Hepatocyte (in vitro differentiated cells): ENCODE data around the gene PLA2G12A. TPM values are rescaled to one million over a fixed set of nuclear protein-coding genes. Genes with fewer than 3 reads are reported as not detected.

Source experiments
- DNase-seq: peaks from one replicate; pipeline ENCODE4 v3.0.0-alpha.2; 2016; ENCODE audit warnings: low spot score
- H2AFZ ChIP-seq: fragments of 200-600 bp; sonication (generic); 2 replicates; pipeline ENCODE4 v1.6.0; 2016; ENCODE audit warnings: antibody characterized with exemption, mild to moderate bottlenecking
- H3K27ac ChIP-seq: fragments of 200-600 bp; sonication (generic); 2 replicates; pipeline ENCODE4 v1.5.1; 2016; ENCODE audit warnings: mild to moderate bottlenecking
- H3K27me3 ChIP-seq: fragments of 200-600 bp; sonication (generic); 2 replicates; pipeline ENCODE4 v1.6.1; 2016
- H3K36me3 ChIP-seq: fragments of 200-600 bp; sonication (generic); replicated peaks from 2 replicates; pipeline ENCODE4 v1.5.1; 2016; ENCODE audit warnings: low read depth; ENCODE audit not compliant: insufficient read depth
- H3K4me1 ChIP-seq: fragments of 200-600 bp; sonication (generic); 2 replicates; pipeline ENCODE4 v1.5.1; 2016; ENCODE audit warnings: mild to moderate bottlenecking, moderate library complexity; ENCODE audit not compliant: insufficient read depth
- H3K4me2 ChIP-seq: fragments of 200-600 bp; sonication (generic); 2 replicates; pipeline ENCODE4 v1.6.0; 2016
- H3K4me3 ChIP-seq: fragments of 200-600 bp; sonication (generic); 2 replicates; pipeline ENCODE4 v1.5.1; 2016; ENCODE audit warnings: mild to moderate bottlenecking
- H3K79me2 ChIP-seq: fragments of 200-600 bp; sonication (generic); 2 replicates; pipeline ENCODE4 v1.6.0; 2017; ENCODE audit warnings: mild to moderate bottlenecking
- H3K9me2 ChIP-seq: fragments of 200-600 bp; sonication (generic); replicated peaks from 2 replicates; pipeline ENCODE4 v1.6.0; 2017; ENCODE audit warnings: mild to moderate bottlenecking; ENCODE audit not compliant: insufficient read depth
- H3K9me3 ChIP-seq: fragments of 200-600 bp; sonication (generic); 2 replicates; pipeline ENCODE4 v1.5.1; 2016; ENCODE audit warnings: low read depth, mild to moderate bottlenecking
- H4K20me1 ChIP-seq: fragments of 200-600 bp; sonication (generic); 2 replicates; pipeline ENCODE4 v1.6.0; 2016; ENCODE audit warnings: mild to moderate bottlenecking; ENCODE audit not compliant: insufficient read depth, poor library complexity, severe bottlenecking
- EZH2 ChIP-seq: fragments of 200-600 bp; sonication (generic); IDR thresholded peaks from 2 replicates; pipeline ENCODE4 v1.6.1; 2016; ENCODE audit warnings: antibody characterized with exemption, mild to moderate bottlenecking, borderline replicate concordance
- EZH2phosphoT487 ChIP-seq: fragments of 200-600 bp; sonication (generic); IDR thresholded peaks from one replicate; pipeline ENCODE4 v1.6.1; 2018; ENCODE audit warnings: antibody characterized with exemption, mild to moderate bottlenecking, low read depth, moderate library complexity; ENCODE audit not compliant: unreplicated experiment, severe bottlenecking
- WGBS: methylation state at CpG from one replicate; pipeline ENCODE4 v1.1.6; 2016; ENCODE audit warnings: low lambda C conversion rate; ENCODE audit errors: missing lambda C conversion rate; 5-methylcytosine and 5-hydroxymethylcytosine counted together
- polyA plus RNA-seq: library from polyadenylated mRNA; unstranded; fragments of >200 nt; fragmentation: Nextera tagmentation; extraction: Ambion mirVana; gene quantifications from 2 replicates; pipeline ENCODE4 v1.2.1, GENCODE V29; 2016
- total RNA-seq: library from RNA; depleted of rRNA; stranded (reverse); fragments of >200 nt; gene quantifications from 2 replicates; pipeline ENCODE4 v1.2.3, GENCODE V29; 2014
- TF ChIP-seq, protein P1 (sequence below): fragments of 200-600 bp; sonication (generic); IDR thresholded peaks from 2 replicates; pipeline ENCODE4 v1.5.1; 2016; ENCODE audit warnings: antibody characterized with exemption, mild to moderate bottlenecking; ENCODE audit not compliant: poor library complexity

Gene PLA2G12A
- total and polyA plus RNA-seq, 2 experiments from 2014 or later = 32.7 to 91.4 TPM

DNA sequence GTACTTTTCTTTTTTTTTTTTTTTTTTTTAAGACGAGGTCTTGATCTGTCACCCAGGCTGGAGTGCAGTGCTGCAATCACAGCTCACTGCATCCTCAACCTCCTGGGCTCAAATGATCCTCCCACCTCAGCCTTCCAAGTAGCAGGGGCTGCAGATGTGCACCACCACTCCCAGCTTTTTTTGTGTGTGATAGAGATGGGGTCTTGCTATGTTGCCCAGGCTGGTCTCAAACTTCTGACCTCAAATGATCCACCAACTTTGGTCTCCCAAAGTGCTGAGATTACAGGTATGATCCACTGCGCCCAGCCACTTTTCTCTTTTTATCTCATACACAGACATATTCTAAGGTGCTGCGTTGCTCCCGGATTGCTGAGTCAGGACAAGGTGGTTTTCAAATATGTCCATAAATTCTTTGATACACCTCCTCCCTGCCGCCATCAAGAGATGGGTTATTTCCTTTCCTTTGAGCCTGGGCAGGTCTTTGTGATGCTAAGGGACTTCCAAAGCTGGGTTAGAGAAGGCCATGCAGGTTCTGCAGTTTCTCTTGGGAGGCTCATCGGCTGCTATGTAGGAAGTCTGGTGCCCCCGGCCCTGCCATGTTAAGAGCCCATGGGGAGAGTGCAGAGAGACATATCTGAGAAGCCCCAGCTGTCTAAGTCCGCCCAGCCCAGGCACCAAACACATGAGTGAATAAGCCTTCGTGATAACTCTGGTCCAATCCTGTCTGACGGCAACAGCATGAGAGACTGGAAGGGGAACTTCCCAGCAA lies 8.4 kb upstream of the PLA2G12A start:
- WGBS = 89% methylated on average over 10 of the region's 10 CpGs

DNA sequence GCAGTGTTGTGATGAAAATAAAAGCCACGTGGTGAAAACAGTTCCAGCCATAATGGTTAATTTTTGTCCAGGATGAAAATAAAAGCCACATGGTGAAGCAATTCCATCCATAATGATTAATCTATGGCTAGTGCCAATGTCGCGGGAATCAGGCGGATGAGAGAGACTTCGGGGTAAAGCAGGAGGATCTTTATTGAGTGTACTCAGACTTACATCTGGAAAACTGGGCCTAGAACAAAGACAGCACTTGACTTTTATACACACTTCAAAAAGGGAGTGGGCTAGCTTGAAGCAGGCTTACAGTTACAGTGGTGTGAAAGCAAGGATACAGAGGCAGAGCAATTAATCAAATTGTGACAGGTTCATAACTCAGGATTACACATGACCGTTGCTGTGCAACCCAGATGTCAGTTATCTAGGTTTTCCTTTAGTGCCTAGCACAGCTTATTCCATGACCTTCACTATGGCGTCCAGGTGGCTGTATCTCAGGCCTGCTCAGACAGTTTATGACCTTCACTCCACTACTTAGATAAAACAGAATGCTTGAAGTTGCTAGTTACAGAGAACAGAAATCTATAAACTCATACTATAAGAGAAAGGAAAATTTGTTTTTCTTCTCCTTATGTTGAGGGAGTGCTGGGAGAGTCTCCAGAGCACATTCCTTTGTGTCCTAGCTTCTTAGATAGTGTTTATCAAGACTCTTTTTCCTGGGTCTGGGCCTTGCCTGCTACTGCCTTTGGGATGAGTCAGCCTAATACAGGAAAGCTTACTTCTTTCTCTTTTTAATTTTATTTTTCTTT lies 5.9 kb upstream of the PLA2G12A start:
- Histone ChIP-seq H3K4me1 (peaks cover 18% of the 10 kb centered on the region), H4K20me1 (no peaks in the 10 kb centered on the region), H2AFZ (no peak overlapping the region), H3K9me3 (no peaks in the 10 kb centered on the region), H3K27ac (peak overlapping the region; percentile 92), H3K4me3 (no peak overlapping the region), H3K36me3 (no peaks in the 10 kb centered on the region), H3K9me2 (no peaks in the 10 kb centered on the region), H3K79me2 (no peaks in the 10 kb centered on the region), H3K4me2 (peak overlapping the region; percentile 28), H3K27me3 (no peaks in the 10 kb centered on the region)
- no peak for TF ChIP-seq EZH2
- TF ChIP-seq, protein P1, sequence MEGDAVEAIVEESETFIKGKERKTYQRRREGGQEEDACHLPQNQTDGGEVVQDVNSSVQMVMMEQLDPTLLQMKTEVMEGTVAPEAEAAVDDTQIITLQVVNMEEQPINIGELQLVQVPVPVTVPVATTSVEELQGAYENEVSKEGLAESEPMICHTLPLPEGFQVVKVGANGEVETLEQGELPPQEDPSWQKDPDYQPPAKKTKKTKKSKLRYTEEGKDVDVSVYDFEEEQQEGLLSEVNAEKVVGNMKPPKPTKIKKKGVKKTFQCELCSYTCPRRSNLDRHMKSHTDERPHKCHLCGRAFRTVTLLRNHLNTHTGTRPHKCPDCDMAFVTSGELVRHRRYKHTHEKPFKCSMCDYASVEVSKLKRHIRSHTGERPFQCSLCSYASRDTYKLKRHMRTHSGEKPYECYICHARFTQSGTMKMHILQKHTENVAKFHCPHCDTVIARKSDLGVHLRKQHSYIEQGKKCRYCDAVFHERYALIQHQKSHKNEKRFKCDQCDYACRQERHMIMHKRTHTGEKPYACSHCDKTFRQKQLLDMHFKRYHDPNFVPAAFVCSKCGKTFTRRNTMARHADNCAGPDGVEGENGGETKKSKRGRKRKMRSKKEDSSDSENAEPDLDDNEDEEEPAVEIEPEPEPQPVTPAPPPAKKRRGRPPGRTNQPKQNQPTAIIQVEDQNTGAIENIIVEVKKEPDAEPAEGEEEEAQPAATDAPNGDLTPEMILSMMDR = no peak
- TF ChIP-seq EZH2phosphoT487 = no peak
- 30% methylated on average over 7 of the region's 7 CpGs for WGBS
- peak; percentile 74 for DNase-seq

More for the DNA sequence above, 8.4 kb upstream of the PLA2G12A start:
- Histone ChIP-seq H3K4me3 (no peak overlapping the region), H3K27me3 (no peaks in the 10 kb centered on the region), H3K9me2 (no peaks in the 10 kb centered on the region), H3K27ac (no peak overlapping the region), H4K20me1 (no peaks in the 10 kb centered on the region), H3K4me2 (no peak overlapping the region), H3K9me3 (no peaks in the 10 kb centered on the region), H3K4me1 (peaks cover 18% of the 10 kb centered on the region), H3K79me2 (no peaks in the 10 kb centered on the region), H2AFZ (no peak overlapping the region), H3K36me3 (no peaks in the 10 kb centered on the region)
- TF ChIP-seq EZH2 = no peak
- TF ChIP-seq, protein P1 = no peak
- no peak for TF ChIP-seq EZH2phosphoT487
- no peak for DNase-seq

DNA sequence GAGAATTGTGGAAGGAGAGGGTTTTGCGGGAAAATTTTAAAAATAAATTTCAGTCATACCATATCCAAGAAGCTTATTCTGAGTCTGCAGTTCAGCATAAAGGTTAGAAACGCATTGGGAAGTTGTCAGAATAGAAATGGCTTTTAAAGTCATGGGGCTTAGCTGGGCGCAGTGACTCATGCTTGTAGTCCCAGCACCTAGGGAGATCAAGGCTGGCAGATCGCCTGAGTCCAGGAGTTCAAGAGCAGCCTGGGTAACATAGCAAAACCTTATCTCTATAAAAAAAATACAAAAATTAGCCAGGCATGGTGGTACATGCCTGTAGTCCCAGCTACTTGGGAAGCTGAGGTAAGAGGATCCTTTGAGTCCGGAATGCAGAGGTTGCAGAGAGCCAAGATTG lies 3.9 kb upstream of the PLA2G12A start:
- H3K79me2 ChIP-seq = peaks cover 5% of the 10 kb centered on the region
- no peaks in the 10 kb centered on the region for H3K9me2 ChIP-seq
- WGBS = 79% methylated on average over 5 of the region's 5 CpGs
- H3K4me2 ChIP-seq = no peak overlapping the region
- H3K36me3 ChIP-seq = no peaks in the 10 kb centered on the region
- H3K27me3 ChIP-seq = no peaks in the 10 kb centered on the region
- no peak for DNase-seq
- no peaks in the 10 kb centered on the region for H3K9me3 ChIP-seq
- peaks cover 18% of the 10 kb centered on the region for H3K4me1 ChIP-seq
- no peak overlapping the region for H3K27ac ChIP-seq
- TF ChIP-seq, protein P1 = no peak
- no peak overlapping the region for H2AFZ ChIP-seq
- H4K20me1 ChIP-seq = no peaks in the 10 kb centered on the region
- no peak overlapping the region for H3K4me3 ChIP-seq
